ENCODE data around the gene SSTR4.

Gene SSTR4

DNA sequence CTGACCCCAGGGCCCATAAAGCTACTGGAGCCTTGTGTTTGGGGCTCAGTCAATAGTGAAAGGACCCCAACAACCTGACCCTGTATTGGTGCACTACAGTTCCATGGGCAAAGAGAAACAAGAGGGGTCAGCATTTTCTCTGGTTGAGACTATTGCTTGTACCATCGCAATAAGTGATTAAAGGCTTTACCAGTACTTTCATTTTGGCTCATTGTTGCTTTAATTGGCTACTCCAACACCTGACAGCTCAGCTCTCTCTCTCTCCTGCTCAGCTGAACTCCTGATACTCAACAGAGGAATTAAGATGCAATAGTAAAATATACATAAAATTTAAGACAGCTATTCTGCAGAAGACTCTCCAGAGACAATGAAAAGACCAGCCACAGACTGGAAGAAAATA lies 33.2 kb downstream of the SSTR4 start:
- TF ChIP-seq, protein P1, sequence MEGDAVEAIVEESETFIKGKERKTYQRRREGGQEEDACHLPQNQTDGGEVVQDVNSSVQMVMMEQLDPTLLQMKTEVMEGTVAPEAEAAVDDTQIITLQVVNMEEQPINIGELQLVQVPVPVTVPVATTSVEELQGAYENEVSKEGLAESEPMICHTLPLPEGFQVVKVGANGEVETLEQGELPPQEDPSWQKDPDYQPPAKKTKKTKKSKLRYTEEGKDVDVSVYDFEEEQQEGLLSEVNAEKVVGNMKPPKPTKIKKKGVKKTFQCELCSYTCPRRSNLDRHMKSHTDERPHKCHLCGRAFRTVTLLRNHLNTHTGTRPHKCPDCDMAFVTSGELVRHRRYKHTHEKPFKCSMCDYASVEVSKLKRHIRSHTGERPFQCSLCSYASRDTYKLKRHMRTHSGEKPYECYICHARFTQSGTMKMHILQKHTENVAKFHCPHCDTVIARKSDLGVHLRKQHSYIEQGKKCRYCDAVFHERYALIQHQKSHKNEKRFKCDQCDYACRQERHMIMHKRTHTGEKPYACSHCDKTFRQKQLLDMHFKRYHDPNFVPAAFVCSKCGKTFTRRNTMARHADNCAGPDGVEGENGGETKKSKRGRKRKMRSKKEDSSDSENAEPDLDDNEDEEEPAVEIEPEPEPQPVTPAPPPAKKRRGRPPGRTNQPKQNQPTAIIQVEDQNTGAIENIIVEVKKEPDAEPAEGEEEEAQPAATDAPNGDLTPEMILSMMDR (IDR thresholded peaks at IDR 0.05; ENCODE audit: poor library complexity, severe bottlenecking), result no peak
- no peaks in the 10 kb centered on the region for H3K9me3 ChIP-seq (ENCODE audit: severe bottlenecking)
- no peak overlapping the region for H3K4me3 ChIP-seq (ENCODE audit: severe bottlenecking)
- no peaks in the 10 kb centered on the region for H3K4me1 ChIP-seq (ENCODE audit: insufficient read depth, poor library complexity, severe bottlenecking)
- H3K27me3 ChIP-seq (ENCODE audit: insufficient read depth, poor library complexity, severe bottlenecking), result no peaks in the 10 kb centered on the region
- no peak overlapping the region for H3K27ac ChIP-seq (ENCODE audit: poor library complexity, severe bottlenecking)
- DNase-seq (ENCODE audit: low spot score), result no peak
- H3K36me3 ChIP-seq (ENCODE audit: low read depth), result no peaks in the 10 kb centered on the region
- no peak for ATAC-seq (ENCODE audit: low read depth)

DNA sequence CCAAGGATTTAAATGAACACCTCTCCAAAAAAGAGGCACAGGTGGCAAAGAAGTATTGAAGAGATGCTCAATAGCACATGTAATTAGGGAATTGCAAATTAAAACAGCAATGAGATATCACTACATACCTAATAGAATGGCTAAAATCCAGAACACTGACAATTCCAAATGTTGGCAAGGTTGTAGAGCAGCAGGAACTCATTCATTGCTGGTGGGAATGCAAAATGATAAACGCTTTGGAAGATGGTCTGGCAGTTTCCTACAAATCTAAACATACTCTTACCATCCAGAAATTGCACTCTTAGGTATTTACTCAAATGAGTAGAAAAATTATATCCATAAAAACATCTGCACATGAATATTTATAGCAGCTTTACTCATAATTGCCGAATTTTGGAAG lies 34.0 kb downstream of the SSTR4 start:
- H3K4me3 ChIP-seq (ENCODE audit: severe bottlenecking), result no peak overlapping the region
- ATAC-seq (ENCODE audit: low read depth) (no peak), DNase-seq (ENCODE audit: low spot score) (no peak)
- no peaks in the 10 kb centered on the region for H3K27me3 ChIP-seq (ENCODE audit: insufficient read depth, poor library complexity, severe bottlenecking)
- H3K27ac ChIP-seq (ENCODE audit: poor library complexity, severe bottlenecking), result no peak overlapping the region
- no peaks in the 10 kb centered on the region for H3K9me3 ChIP-seq (ENCODE audit: severe bottlenecking)
- TF ChIP-seq, protein P1 (IDR thresholded peaks at IDR 0.05; ENCODE audit: poor library complexity, severe bottlenecking), result no peak
- H3K36me3 ChIP-seq (ENCODE audit: low read depth), result no peaks in the 10 kb centered on the region
- H3K4me1 ChIP-seq (ENCODE audit: insufficient read depth, poor library complexity, severe bottlenecking), result no peaks in the 10 kb centered on the region

DNA sequence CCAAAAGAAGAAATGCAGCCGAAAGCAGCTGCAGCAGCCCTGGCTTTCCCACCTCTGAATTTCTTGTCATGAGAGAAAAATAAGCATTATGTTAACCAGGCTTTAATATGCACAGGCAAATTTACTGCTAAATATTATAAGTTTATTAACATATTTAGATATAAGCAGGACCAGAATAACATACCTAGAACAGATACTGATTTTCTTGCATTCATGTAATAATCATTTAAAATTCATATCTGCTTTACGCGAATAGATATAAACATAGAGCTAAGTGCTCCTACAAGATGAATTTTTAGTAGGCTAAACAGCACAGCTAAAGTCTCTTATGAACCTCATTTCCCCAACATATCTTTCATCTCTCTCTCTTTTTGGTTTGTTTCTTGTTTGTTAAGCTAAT lies 36.3 kb downstream of the SSTR4 start:
- Histone ChIP-seq H3K9me3 (ENCODE audit: severe bottlenecking) (no peaks in the 10 kb centered on the region), H3K4me3 (ENCODE audit: severe bottlenecking) (no peak overlapping the region), H3K4me1 (ENCODE audit: insufficient read depth, poor library complexity, severe bottlenecking) (no peaks in the 10 kb centered on the region), H3K27ac (ENCODE audit: poor library complexity, severe bottlenecking) (no peak overlapping the region), H3K36me3 (ENCODE audit: low read depth) (no peaks in the 10 kb centered on the region), H3K27me3 (ENCODE audit: insufficient read depth, poor library complexity, severe bottlenecking) (no peaks in the 10 kb centered on the region)
- ATAC-seq (ENCODE audit: low read depth) (no peak), DNase-seq (ENCODE audit: low spot score) (no peak)
- TF ChIP-seq, protein P1 (IDR thresholded peaks at IDR 0.05; ENCODE audit: poor library complexity, severe bottlenecking), result no peak

DNA sequence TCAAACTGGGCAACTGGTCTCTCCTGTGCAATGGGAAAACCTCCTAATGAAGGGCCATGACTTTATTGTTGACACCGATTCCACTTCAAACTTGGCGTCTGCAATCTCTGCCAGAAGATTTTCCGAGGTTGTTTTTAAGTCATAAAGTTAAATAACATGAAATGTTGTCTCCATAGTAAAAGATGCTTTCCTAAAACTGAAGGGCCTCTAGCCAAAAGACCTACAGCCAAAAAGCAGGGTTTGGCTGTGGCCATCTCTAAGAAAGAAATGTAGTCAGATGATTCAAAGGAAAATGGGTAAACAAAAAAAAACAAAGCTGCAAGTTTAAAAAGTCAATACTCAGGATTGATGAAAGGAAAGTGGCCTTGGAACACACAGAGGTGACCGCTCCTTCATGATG lies 36.9 kb downstream of the SSTR4 start:
- DNase-seq (ENCODE audit: low spot score) (no peak), ATAC-seq (ENCODE audit: low read depth) (no peak)
- no peaks in the 10 kb centered on the region for H3K4me1 ChIP-seq (ENCODE audit: insufficient read depth, poor library complexity, severe bottlenecking)
- no peaks in the 10 kb centered on the region for H3K27me3 ChIP-seq (ENCODE audit: insufficient read depth, poor library complexity, severe bottlenecking)
- no peak overlapping the region for H3K4me3 ChIP-seq (ENCODE audit: severe bottlenecking)
- H3K27ac ChIP-seq (ENCODE audit: poor library complexity, severe bottlenecking), result no peak overlapping the region
- TF ChIP-seq, protein P1 (IDR thresholded peaks at IDR 0.05; ENCODE audit: poor library complexity, severe bottlenecking), result no peak
- H3K36me3 ChIP-seq (ENCODE audit: low read depth), result no peaks in the 10 kb centered on the region
- H3K9me3 ChIP-seq (ENCODE audit: severe bottlenecking), result no peaks in the 10 kb centered on the region

DNA sequence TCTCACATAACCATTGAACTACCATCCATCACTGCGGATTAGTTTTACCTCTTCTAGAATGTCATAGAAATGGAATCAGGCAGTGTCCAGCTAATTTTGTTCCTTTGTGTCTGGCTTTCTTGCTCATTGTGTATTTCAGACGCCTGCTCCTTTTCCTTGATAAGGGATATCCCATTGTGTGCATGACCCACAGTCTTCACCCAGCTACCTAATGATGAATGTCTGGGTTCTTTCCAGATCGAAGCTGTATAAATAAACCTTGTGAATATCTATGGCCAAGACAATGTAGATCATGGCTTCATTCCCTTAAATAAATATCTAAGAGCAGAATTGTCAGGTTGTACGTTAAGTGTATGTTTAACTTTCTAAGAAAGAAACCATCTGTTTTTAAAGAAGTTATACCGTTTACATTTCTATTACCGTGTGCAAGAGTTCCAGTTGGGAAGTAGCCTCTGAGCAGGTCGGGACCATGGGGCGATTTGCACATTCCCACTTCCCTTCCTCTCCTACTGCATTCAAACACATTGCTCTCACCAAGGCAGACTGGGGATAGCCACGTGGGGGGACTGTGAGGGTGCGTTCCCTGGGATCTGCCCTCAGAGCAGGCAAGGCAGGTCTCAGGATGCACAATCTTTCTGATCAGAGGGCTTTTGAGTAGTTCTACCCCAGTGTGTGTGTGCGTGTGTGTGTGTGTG lies 37.9 kb downstream of the SSTR4 start:
- Histone ChIP-seq H3K27ac (ENCODE audit: poor library complexity, severe bottlenecking) (no peak overlapping the region), H3K27me3 (ENCODE audit: insufficient read depth, poor library complexity, severe bottlenecking) (no peaks in the 10 kb centered on the region), H3K36me3 (ENCODE audit: low read depth) (no peaks in the 10 kb centered on the region), H3K4me3 (ENCODE audit: severe bottlenecking) (no peak overlapping the region), H3K9me3 (ENCODE audit: severe bottlenecking) (no peaks in the 10 kb centered on the region), H3K4me1 (ENCODE audit: insufficient read depth, poor library complexity, severe bottlenecking) (no peaks in the 10 kb centered on the region)
- TF ChIP-seq, protein P1 (IDR thresholded peaks at IDR 0.05; ENCODE audit: poor library complexity, severe bottlenecking), result no peak
- DNase-seq (ENCODE audit: low spot score), result no peak
- no peak for ATAC-seq (ENCODE audit: low read depth)
